DND-41 (cell line): ENCODE measurements around the gene PLCG1.
"Not testable (repeated sequence)": the region's sequence is repeated elsewhere in the genome, so short reads cannot be mapped to it uniquely, and the experiment has no call there.

Source experiments
- ATAC-seq: fragments of 200-7000 bp; cut with Tn5 transposase; 3 replicates; pipeline ENCODE4 v1.9.1; 2021; ENCODE audit warnings: low read depth; ENCODE audit not compliant: insufficient read depth
- DNase-seq: peaks from one replicate; pipeline ENCODE4 v3.0.0-alpha.2; 2020
- H2AFZ ChIP-seq: 2 replicates; pipeline ENCODE4 v1.6.0; 2012; ENCODE audit warnings: low read depth, low read length
- H3K27ac ChIP-seq: 2 replicates; pipeline ENCODE4 v1.5.1; 2012; ENCODE audit warnings: low read length, inconsistent platforms
- H3K27me3 ChIP-seq: fragments of 200-600 bp; sonication (generic); 2 replicates; pipeline ENCODE4 v1.6.0; 2012; ENCODE audit warnings: low read length, mild to moderate bottlenecking, inconsistent platforms; ENCODE audit not compliant: insufficient read depth, poor library complexity
- H3K36me3 ChIP-seq: 2 replicates; pipeline ENCODE4 v1.5.1; 2012; ENCODE audit warnings: low read length, inconsistent platforms; ENCODE audit not compliant: insufficient read depth
- H3K4me1 ChIP-seq: 2 replicates; pipeline ENCODE4 v1.5.1; 2012; ENCODE audit warnings: mild to moderate bottlenecking, low read length; ENCODE audit not compliant: insufficient read depth
- H3K4me2 ChIP-seq: 2 replicates; pipeline ENCODE4 v1.6.0; 2012; ENCODE audit warnings: mild to moderate bottlenecking, moderate library complexity, low read length, inconsistent platforms; ENCODE audit not compliant: insufficient read depth
- H3K4me3 ChIP-seq, 2 experiments: fragments of 200-600 bp in 1 of 2; shearing (Covaris generic) in 1 of 2; 2 replicates each; pipeline ENCODE4 v1.5.1; 2012 to 2016; ENCODE audit warnings: inconsistent platforms in 2 of 2, low read length in 2 of 2, mild to moderate bottlenecking in 2 of 2, low read depth in 1 of 2, moderate library complexity in 1 of 2
- H3K79me2 ChIP-seq: 2 replicates; pipeline ENCODE4 v1.6.0; 2012; ENCODE audit warnings: low read length, inconsistent platforms; ENCODE audit not compliant: insufficient read depth
- H3K9ac ChIP-seq: 2 replicates; pipeline ENCODE4 v1.6.0; 2012; ENCODE audit warnings: low read depth, mild to moderate bottlenecking, inconsistent platforms, low read length, moderate library complexity
- H3K9me3 ChIP-seq: 2 replicates; pipeline ENCODE4 v1.5.1; 2012; ENCODE audit warnings: low read length, moderate library complexity, mild to moderate bottlenecking, inconsistent platforms; ENCODE audit not compliant: insufficient read depth, severe bottlenecking
- H4K20me1 ChIP-seq: 2 replicates; pipeline ENCODE4 v1.6.0; 2012; ENCODE audit warnings: low read length; ENCODE audit not compliant: insufficient read depth
- CTCF ChIP-seq: IDR thresholded peaks from 2 replicates; pipeline ENCODE4 v1.5.1; 2012; ENCODE audit warnings: borderline replicate concordance, low read length, moderate library complexity, mild to moderate bottlenecking; ENCODE audit not compliant: poor library complexity, severe bottlenecking; ENCODE audit errors: extremely low read depth
- EZH2 ChIP-seq: IDR thresholded peaks from 3 replicates; pipeline ENCODE4 v1.6.1; 2012; ENCODE audit warnings: borderline replicate concordance, low read depth, mild to moderate bottlenecking, moderate library complexity, low read length, inconsistent platforms; ENCODE audit not compliant: severe bottlenecking

Gene PLCG1

GRCh38 chr20:41111578-41111951, 25.8 kb upstream of the PLCG1 start:
- ATAC-seq (no peak), DNase-seq (no peak)
- H2AFZ ChIP-seq: no peak overlapping the region
- no peak overlapping the region for H3K4me3 ChIP-seq
- TF ChIP-seq EZH2 (no peak), CTCF (no peak)
- H3K79me2 ChIP-seq: no peaks in the 10 kb centered on the region
- peaks cover 9% of the 10 kb centered on the region; the same call in 1 of the 2 replicates for H4K20me1 ChIP-seq
- no peak overlapping the region for H3K4me2 ChIP-seq
- H3K36me3 ChIP-seq: peaks cover 97% of the 10 kb centered on the region
- no peak overlapping the region for H3K9ac ChIP-seq
- no peaks in the 10 kb centered on the region for H3K27me3 ChIP-seq
- H3K4me1 ChIP-seq: no peaks in the 10 kb centered on the region
- no peak overlapping the region for H3K27ac ChIP-seq
- H3K9me3 ChIP-seq: no peaks in the 10 kb centered on the region

GRCh38 chr20:41116282-41116956, 20.9 kb upstream of the PLCG1 start:
- H2AFZ ChIP-seq: no peak overlapping the region
- no peak overlapping the region for H3K4me2 ChIP-seq
- H3K36me3 ChIP-seq: peaks cover 97% of the 10 kb centered on the region
- no peaks in the 10 kb centered on the region for H3K79me2 ChIP-seq
- H3K27ac ChIP-seq: no peak overlapping the region
- TF ChIP-seq EZH2 (no peak), CTCF (no peak)
- no peaks in the 10 kb centered on the region for H3K4me1 ChIP-seq
- H4K20me1 ChIP-seq: peaks cover 7% of the 10 kb centered on the region; the same call in 1 of the 2 replicates
- H3K9me3 ChIP-seq: no peaks in the 10 kb centered on the region
- no peaks in the 10 kb centered on the region for H3K27me3 ChIP-seq
- ATAC-seq (no peak), DNase-seq (no peak)
- no peak overlapping the region for H3K9ac ChIP-seq
- no peak overlapping the region for H3K4me3 ChIP-seq

- H3K9ac ChIP-seq, H4K20me1 ChIP-seq, H3K27me3 ChIP-seq, ATAC-seq, H3K79me2 ChIP-seq, H3K27ac ChIP-seq, H3K9me3 ChIP-seq, H3K4me3 ChIP-seq, H3K4me2 ChIP-seq, DNase-seq, H2AFZ ChIP-seq, H3K4me1 ChIP-seq: not testable (repeated sequence)
- TF ChIP-seq CTCF: peak; percentile 26
- H3K36me3 ChIP-seq: peaks cover 97% of the 10 kb centered on the region
These were observed 19.2 kb upstream of the PLCG1 start for GRCh38 chr20:41118159-41118558.
